Mesendoderm (in vitro differentiated cells): ENCODE measurements around the gene OPCML.

ENCODE experiments used
- DNase-seq: peaks from one replicate; pipeline ENCODE4 v3.0.0; 2013
- H2AK5ac ChIP-seq: 2 replicates; pipeline ENCODE4 v1.6.1; 2013; ENCODE audit warnings: low read length, inconsistent platforms
- H2BK120ac ChIP-seq: 2 replicates; pipeline ENCODE4 v1.6.1; 2013; ENCODE audit warnings: low read depth, mild to moderate bottlenecking, low read length, moderate library complexity, mixed read lengths
- H2BK15ac ChIP-seq: replicated peaks from 2 replicates; pipeline ENCODE4 v1.6.1; 2013; ENCODE audit warnings: low read depth, mild to moderate bottlenecking, moderate library complexity
- H2BK5ac ChIP-seq: 2 replicates; pipeline ENCODE4 v1.6.1; 2013; ENCODE audit warnings: low read length, inconsistent platforms
- H3K18ac ChIP-seq: 2 replicates; pipeline ENCODE4 v1.6.1; 2013; ENCODE audit warnings: mild to moderate bottlenecking, low read length, mixed read lengths
- H3K23ac ChIP-seq: one replicate; pipeline ENCODE4 v1.6.1; 2013; ENCODE audit warnings: low read length
- H3K27ac ChIP-seq: 2 replicates; pipeline ENCODE4 v1.5.1; 2013; ENCODE audit warnings: low read depth, mild to moderate bottlenecking, inconsistent platforms, low read length, moderate library complexity
- H3K27me3 ChIP-seq: 2 replicates; pipeline ENCODE4 v1.6.1; 2013; ENCODE audit warnings: low read length, control low read depth, mild to moderate bottlenecking, inconsistent platforms; ENCODE audit not compliant: insufficient read depth, poor library complexity
- H3K36me3 ChIP-seq: 2 replicates; pipeline ENCODE4 v1.6.1; 2013; ENCODE audit warnings: low read length, inconsistent platforms; ENCODE audit not compliant: control insufficient read depth, insufficient read depth
- H3K4ac ChIP-seq: one replicate; pipeline ENCODE4 v1.6.1; 2013; ENCODE audit warnings: low read depth, mild to moderate bottlenecking, low read length, moderate library complexity
- H3K4me1 ChIP-seq: 2 replicates; pipeline ENCODE4 v1.6.1; 2013; ENCODE audit warnings: low read depth, low read length, inconsistent platforms; ENCODE audit not compliant: control insufficient read depth
- H3K4me2 ChIP-seq: 2 replicates; pipeline ENCODE4 v1.6.1; 2013; ENCODE audit warnings: low read length
- H3K4me3 ChIP-seq: 2 replicates; pipeline ENCODE4 v1.5.1; 2013; ENCODE audit warnings: mild to moderate bottlenecking, low read length
- H3K56ac ChIP-seq: one replicate; pipeline ENCODE4 v1.6.1; 2013; ENCODE audit warnings: low read length
- H3K79me1 ChIP-seq: 2 replicates; pipeline ENCODE4 v1.6.1; 2013; ENCODE audit warnings: low read length, inconsistent platforms
- H3K79me2 ChIP-seq: 2 replicates; pipeline ENCODE4 v1.6.1; 2013; ENCODE audit warnings: mild to moderate bottlenecking, low read length; ENCODE audit not compliant: control insufficient read depth, insufficient read depth
- H3K9ac ChIP-seq: 2 replicates; pipeline ENCODE4 v1.6.1; 2013; ENCODE audit warnings: low read length, inconsistent platforms
- H4K5ac ChIP-seq: one replicate; pipeline ENCODE4 v1.6.1; 2013; ENCODE audit warnings: low read length
- H4K8ac ChIP-seq: one replicate; pipeline ENCODE4 v1.6.1; 2013; ENCODE audit warnings: low read depth, mild to moderate bottlenecking, control low read depth, low read length, moderate library complexity
- whole genome bisulfite sequencing: extraction: QIAGEN DNeasy Blood & Tissue Kit; methylation state at CpG from one replicate; pipeline ENCODE4 v1.1.7; 2013; ENCODE audit warnings: low lambda C conversion rate, missing lambda C conversion rate; ENCODE audit not compliant: insufficient coverage; ENCODE audit errors: extremely low coverage; 5-methylcytosine and 5-hydroxymethylcytosine counted together

Gene OPCML

GRCh38 chr11:132901638-132902471, 630.4 kb downstream of the OPCML start:
- H2AK5ac ChIP-seq, result no peak overlapping the region
- DNase-seq, result peak; percentile 41
- no peaks in the 10 kb centered on the region for H3K79me1 ChIP-seq
- H3K79me2 ChIP-seq, result no peaks in the 10 kb centered on the region
- H3K4me3 ChIP-seq, result no peak overlapping the region
- no peak overlapping the region for H3K18ac ChIP-seq
- peaks cover 11% of the 10 kb centered on the region for H3K4me1 ChIP-seq
- H3K56ac ChIP-seq, result no peak overlapping the region
- no peak overlapping the region for H3K9ac ChIP-seq
- H2BK5ac ChIP-seq, result no peak overlapping the region
- H3K27ac ChIP-seq, result no peak overlapping the region
- no peak overlapping the region for H3K23ac ChIP-seq
- no peak overlapping the region for H4K5ac ChIP-seq
- H3K36me3 ChIP-seq, result no peaks in the 10 kb centered on the region
- H3K4ac ChIP-seq, result no peak overlapping the region
- no peak overlapping the region for H2BK15ac ChIP-seq
- no CpG with 5 or more reads among the region's 14 CpGs for WGBS
- H3K4me2 ChIP-seq, result no peak overlapping the region
- H4K8ac ChIP-seq, result no peak overlapping the region
- H2BK120ac ChIP-seq, result no peak overlapping the region
- H3K27me3 ChIP-seq, result no peaks in the 10 kb centered on the region

GRCh38 chr11:132898676-132899075, 633.6 kb downstream of the OPCML start:
- Histone ChIP-seq H3K9ac (no peak overlapping the region), H3K4me3 (no peak overlapping the region), H3K4ac (no peak overlapping the region), H3K4me2 (no peak overlapping the region), H4K5ac (no peak overlapping the region), H3K4me1 (peaks cover 8% of the 10 kb centered on the region), H3K79me2 (no peaks in the 10 kb centered on the region), H2BK120ac (no peak overlapping the region), H2BK15ac (no peak overlapping the region), H3K23ac (no peak overlapping the region), H2AK5ac (no peak overlapping the region), H3K27me3 (no peaks in the 10 kb centered on the region), H4K8ac (no peak overlapping the region), H3K27ac (no peak overlapping the region), H3K18ac (no peak overlapping the region), H3K79me1 (no peaks in the 10 kb centered on the region), H2BK5ac (no peak overlapping the region), H3K36me3 (no peaks in the 10 kb centered on the region), H3K56ac (no peak overlapping the region)
- no CpG with 5 or more reads among the region's 2 CpGs for WGBS
- no peak for DNase-seq

GRCh38 chr11:132898021-132898420, 634.3 kb downstream of the OPCML start:
- no peak for DNase-seq

GRCh38 chr11:132895340-132895739, 637.0 kb downstream of the OPCML start:
- no peak overlapping the region for H2BK120ac ChIP-seq
- H3K27ac ChIP-seq, result no peak overlapping the region

More at GRCh38 chr11:132898021-132898420, 634.3 kb downstream of the OPCML start:
- H3K4ac ChIP-seq, result no peak overlapping the region
- H3K36me3 ChIP-seq, result no peaks in the 10 kb centered on the region
- H3K4me1 ChIP-seq, result peaks cover 8% of the 10 kb centered on the region
- H3K23ac ChIP-seq, result no peak overlapping the region
- no peak overlapping the region for H4K5ac ChIP-seq
- H2BK5ac ChIP-seq, result no peak overlapping the region
- no peak overlapping the region for H2BK120ac ChIP-seq
- no peak overlapping the region for H3K27ac ChIP-seq
- H3K79me2 ChIP-seq, result no peaks in the 10 kb centered on the region
- no peak overlapping the region for H3K4me2 ChIP-seq
- no peaks in the 10 kb centered on the region for H3K79me1 ChIP-seq
- H4K8ac ChIP-seq, result no peak overlapping the region
- no peak overlapping the region for H3K4me3 ChIP-seq
- H2AK5ac ChIP-seq, result no peak overlapping the region
- WGBS, result no CpG with 5 or more reads among the region's 4 CpGs
- no peak overlapping the region for H3K9ac ChIP-seq
- H3K27me3 ChIP-seq, result no peaks in the 10 kb centered on the region
- no peak overlapping the region for H3K56ac ChIP-seq
- H2BK15ac ChIP-seq, result no peak overlapping the region
- no peak overlapping the region for H3K18ac ChIP-seq

GRCh38 chr11:132894606-132895005, 637.7 kb downstream of the OPCML start:
- no CpG with 5 or more reads among the region's 1 CpG for WGBS

More at GRCh38 chr11:132895340-132895739, 637.0 kb downstream of the OPCML start:
- H3K79me2 ChIP-seq, result no peaks in the 10 kb centered on the region
- no peak overlapping the region for H3K56ac ChIP-seq
- no peak overlapping the region for H3K4me2 ChIP-seq
- DNase-seq, result no peak
- no peak overlapping the region for H2BK15ac ChIP-seq
- H2AK5ac ChIP-seq, result no peak overlapping the region
- no peak overlapping the region for H4K5ac ChIP-seq
- no peaks in the 10 kb centered on the region for H3K79me1 ChIP-seq
- no peak overlapping the region for H3K23ac ChIP-seq
- H3K27me3 ChIP-seq, result no peaks in the 10 kb centered on the region
- H4K8ac ChIP-seq, result no peak overlapping the region
- no peaks in the 10 kb centered on the region for H3K4me1 ChIP-seq
- no peak overlapping the region for H3K18ac ChIP-seq
- no peaks in the 10 kb centered on the region for H3K36me3 ChIP-seq
- no peak overlapping the region for H2BK5ac ChIP-seq
- H3K4me3 ChIP-seq, result no peak overlapping the region
- WGBS, result no CpG with 5 or more reads among the region's 3 CpGs
- H3K4ac ChIP-seq, result no peak overlapping the region
- no peak overlapping the region for H3K9ac ChIP-seq

More at GRCh38 chr11:132894606-132895005, 637.7 kb downstream of the OPCML start:
- Histone ChIP-seq H2AK5ac (no peak overlapping the region), H4K5ac (no peak overlapping the region), H3K18ac (no peak overlapping the region), H3K23ac (no peak overlapping the region), H3K4me3 (no peak overlapping the region), H3K56ac (no peak overlapping the region), H3K27me3 (no peaks in the 10 kb centered on the region), H3K27ac (no peak overlapping the region), H2BK5ac (no peak overlapping the region), H3K79me1 (no peaks in the 10 kb centered on the region), H3K4ac (no peak overlapping the region), H2BK120ac (no peak overlapping the region), H4K8ac (no peak overlapping the region), H3K4me2 (no peak overlapping the region), H2BK15ac (no peak overlapping the region), H3K9ac (no peak overlapping the region), H3K4me1 (no peaks in the 10 kb centered on the region), H3K79me2 (no peaks in the 10 kb centered on the region), H3K36me3 (no peaks in the 10 kb centered on the region)
- no peak for DNase-seq
